ENCODE data around the gene EPB41.
"Not testable (repeated sequence)": the region's sequence is repeated elsewhere in the genome, so short reads cannot be mapped to it uniquely, and the experiment has no call there.

The EPB41 gene

GRCh38 chr1:28927648-28928313 is 13.4 kb downstream of the EPB41 start:
- DNase-seq, result no peak

- no peak for DNase-seq
Measured at GRCh38 chr1:28928314-28928941, 14.1 kb downstream of the EPB41 start.

GRCh38 chr1:28933277-28933676 is 18.9 kb downstream of the EPB41 start:
- no peak for DNase-seq

GRCh38 chr1:28933918-28934317 is 19.5 kb downstream of the EPB41 start:
- no peak for DNase-seq

GRCh38 chr1:28934676-28935075 is 20.3 kb downstream of the EPB41 start:
- DNase-seq, result no peak

GRCh38 chr1:28935293-28935692 is 20.9 kb downstream of the EPB41 start:
- DNase-seq, result no peak

GRCh38 chr1:28936094-28936493 is 21.7 kb downstream of the EPB41 start:
- DNase-seq, result no peak

- no peak for DNase-seq
Measured at GRCh38 chr1:28936528-28936927, 22.2 kb downstream of the EPB41 start.

- DNase-seq, result not testable (repeated sequence)
Measured at GRCh38 chr1:28943581-28943980, 29.2 kb downstream of the EPB41 start.

GRCh38 chr1:28950006-28950405 is 35.6 kb downstream of the EPB41 start:
- no peak for DNase-seq

- DNase-seq, result no peak
Measured at GRCh38 chr1:28950449-28950848, 36.1 kb downstream of the EPB41 start.

- DNase-seq, result no peak
Measured at GRCh38 chr1:28954126-28954726, 39.9 kb downstream of the EPB41 start.

GRCh38 chr1:28956038-28956464 is 41.7 kb downstream of the EPB41 start:
- no peak for DNase-seq

GRCh38 chr1:28962114-28962831 is 47.9 kb downstream of the EPB41 start:
- DNase-seq, result not testable (repeated sequence)

- DNase-seq, result no peak
Measured at GRCh38 chr1:28965271-28965870, 51.0 kb downstream of the EPB41 start.

GRCh38 chr1:28966617-28967016 is 52.2 kb downstream of the EPB41 start:
- no peak for DNase-seq

GRCh38 chr1:28971980-28972771 is 57.8 kb downstream of the EPB41 start:
- DNase-seq, result no peak

GRCh38 chr1:28973596-28974421 is 59.4 kb downstream of the EPB41 start:
- no peak for DNase-seq

GRCh38 chr1:28974432-28974831 is 60.1 kb downstream of the EPB41 start:
- DNase-seq, result no peak

GRCh38 chr1:28976248-28976647 is 61.9 kb downstream of the EPB41 start:
- no peak for DNase-seq

GRCh38 chr1:28981210-28981609 is 66.8 kb downstream of the EPB41 start:
- no peak for DNase-seq
